WTC11 (cell line): ENCODE measurements around the gene ZBTB16. TPM values are rescaled to one million over a fixed set of nuclear protein-coding genes. Genes with fewer than 3 reads are reported as not detected.

Experiments
- ATAC-seq: fragments of 200-7000 bp; cut with Tn5 transposase; 2 replicates; pipeline ENCODE4 v1.10.0; 2021; ENCODE audit warnings: mild to moderate bottlenecking, moderate library complexity
- CTCF ChIA-PET: fragments of 300-600 bp; sonication (Branson Sonifier 250); formaldehyde crosslinking; loops from one replicate; lab custom pipeline; 2021; ENCODE audit warnings: antibody characterized with exemption; lab: Charles Lee
- POLR2A ChIA-PET: fragments of 350-600 bp; sonication (Branson Sonifier 250); formaldehyde crosslinking; loops from one replicate; lab custom pipeline; 2021; ENCODE audit warnings: antibody characterized with exemption; lab: Charles Lee
- DNase-seq: peaks from one replicate; pipeline ENCODE4 v3.0.0; 2021; ENCODE audit warnings: low spot score
- H3K27ac Mint-ChIP-seq: 2 replicates; pipeline ENCODE4 v1.8.0; 2021; ENCODE audit warnings: mixed read lengths
- H3K27me3 Mint-ChIP-seq: 2 replicates; pipeline ENCODE4 v1.8.0; 2021; ENCODE audit warnings: low read depth, mild to moderate bottlenecking, moderate library complexity, mixed read lengths
- H3K36me3 Mint-ChIP-seq: 2 replicates; pipeline ENCODE4 v1.8.0; 2021; ENCODE audit warnings: mixed read lengths
- H3K4me1 Mint-ChIP-seq: 2 replicates; pipeline ENCODE4 v1.8.0; 2022; ENCODE audit warnings: mixed read lengths
- H3K4me3 Mint-ChIP-seq: 2 replicates; pipeline ENCODE4 v1.8.0; 2021; ENCODE audit warnings: mild to moderate bottlenecking, moderate library complexity, mixed read lengths
- H3K9me3 Mint-ChIP-seq: 2 replicates; pipeline ENCODE4 v1.8.0; 2021; ENCODE audit warnings: mixed read lengths
- FOXK1 ChIP-seq: sonication (generic); formaldehyde crosslinking; IDR thresholded peaks from 2 replicates; pipeline ENCODE4 v1.8.0; 2022; ENCODE audit warnings: mild to moderate bottlenecking, moderate library complexity, missing genetic modification reagents
- FOXP1 ChIP-seq: sonication (generic); formaldehyde crosslinking; IDR thresholded peaks from 2 replicates; pipeline ENCODE4 v1.8.0; 2022; ENCODE audit warnings: missing genetic modification reagents, mild to moderate bottlenecking, moderate library complexity, borderline replicate concordance
- HMGA2 ChIP-seq: fragments of 250-450 bp; sonication (Bioruptor Pico); IDR thresholded peaks from 2 replicates; pipeline ENCODE4 v1.4.0; 2021; ENCODE audit warnings: mild to moderate bottlenecking, moderate library complexity
- JAZF1 ChIP-seq: fragments of 250-450 bp; sonication (Bioruptor Pico); IDR thresholded peaks from 2 replicates; pipeline ENCODE4 v1.9.0; 2021; ENCODE audit warnings: moderate library complexity, mild to moderate bottlenecking, inconsistent platforms
- ZNF232 ChIP-seq: sonication (generic); formaldehyde crosslinking; IDR thresholded peaks from 2 replicates; pipeline ENCODE4 v1.8.0; 2022; ENCODE audit warnings: mild to moderate bottlenecking, missing genetic modification reagents
- ZNF263 ChIP-seq: sonication (generic); formaldehyde crosslinking; IDR thresholded peaks from 2 replicates; pipeline ENCODE4 v1.8.1; 2022; ENCODE audit warnings: low read depth, mild to moderate bottlenecking, moderate library complexity, missing genetic modification reagents
- ZNF317 ChIP-seq: sonication (generic); formaldehyde crosslinking; IDR thresholded peaks from 2 replicates; pipeline ENCODE4 v1.8.1; 2023; ENCODE audit warnings: low read depth, mild to moderate bottlenecking, moderate library complexity, missing genetic modification reagents, borderline replicate concordance
- ZNF396 ChIP-seq: fragments of 250-450 bp; sonication (Bioruptor Pico); IDR thresholded peaks from 2 replicates; pipeline ENCODE4 v1.8.0; 2021; ENCODE audit warnings: mild to moderate bottlenecking, moderate library complexity, borderline replicate concordance
- total RNA-seq: library from RNA; stranded (reverse); gene quantifications from 3 replicates; pipeline ENCODE4 v1.2.3, GENCODE V29; 2021
- TF ChIP-seq, protein P1 (sequence below): sonication (generic); formaldehyde crosslinking; IDR thresholded peaks from 2 replicates; pipeline ENCODE4 v1.8.0; 2022; ENCODE audit warnings: mild to moderate bottlenecking, missing genetic modification reagents
- TF ChIP-seq, protein P2 (sequence below): sonication (generic); formaldehyde crosslinking; IDR thresholded peaks from 2 replicates; pipeline ENCODE4 v1.8.1; 2023; ENCODE audit warnings: mild to moderate bottlenecking, moderate library complexity, missing genetic modification reagents
- TF ChIP-seq, protein P3 (sequence below): fragments of 250-450 bp; sonication (Bioruptor Pico); IDR thresholded peaks from 2 replicates; pipeline ENCODE4 v1.9.0; 2021; ENCODE audit warnings: mild to moderate bottlenecking, borderline replicate concordance
- TF ChIP-seq, protein P4 (sequence below): sonication (generic); formaldehyde crosslinking; IDR thresholded peaks from 2 replicates; pipeline ENCODE4 v1.8.0; 2022; ENCODE audit warnings: mild to moderate bottlenecking, missing genetic modification reagents
- TF ChIP-seq, protein P5 (sequence below): sonication (generic); formaldehyde crosslinking; IDR thresholded peaks from 2 replicates; pipeline ENCODE4 v1.8.1; 2023; ENCODE audit warnings: mild to moderate bottlenecking, missing genetic modification reagents
- TF ChIP-seq, protein P6 (sequence below): sonication (generic); formaldehyde crosslinking; IDR thresholded peaks from 2 replicates; pipeline ENCODE4 v1.8.1; 2022; ENCODE audit warnings: low read depth, mild to moderate bottlenecking, moderate library complexity, missing genetic modification reagents, borderline replicate concordance

ZBTB16 gene
- total RNA-seq, 1 experiment from 2014 or later: 0.57 TPM

- Mint-ChIP-seq H3K4me3 (no peak overlapping the region), H3K36me3 (no peaks in the 10 kb centered on the region), H3K27ac (no peak overlapping the region), H3K27me3 (no peaks in the 10 kb centered on the region; the same call in 1 of the 2 replicates), H3K4me1 (peaks cover 5% of the 10 kb centered on the region; the same call in 1 of the 2 replicates), H3K9me3 (peaks cover 4% of the 10 kb centered on the region; the same call in 1 of the 2 replicates)
- ATAC-seq (no peak), DNase-seq (no peak)
- TF ChIP-seq HMGA2 (CRISPR knock-in tag) (no peak), ZNF232 (CRISPR knock-in tag) (no peak), FOXK1 (CRISPR knock-in tag) (no peak), ZNF263 (CRISPR knock-in tag) (no peak), JAZF1 (CRISPR knock-in tag) (no peak), FOXP1 (CRISPR knock-in tag) (no peak), ZNF317 (CRISPR knock-in tag) (no peak), ZNF396 (no peak)
- TF ChIP-seq, protein P1, sequence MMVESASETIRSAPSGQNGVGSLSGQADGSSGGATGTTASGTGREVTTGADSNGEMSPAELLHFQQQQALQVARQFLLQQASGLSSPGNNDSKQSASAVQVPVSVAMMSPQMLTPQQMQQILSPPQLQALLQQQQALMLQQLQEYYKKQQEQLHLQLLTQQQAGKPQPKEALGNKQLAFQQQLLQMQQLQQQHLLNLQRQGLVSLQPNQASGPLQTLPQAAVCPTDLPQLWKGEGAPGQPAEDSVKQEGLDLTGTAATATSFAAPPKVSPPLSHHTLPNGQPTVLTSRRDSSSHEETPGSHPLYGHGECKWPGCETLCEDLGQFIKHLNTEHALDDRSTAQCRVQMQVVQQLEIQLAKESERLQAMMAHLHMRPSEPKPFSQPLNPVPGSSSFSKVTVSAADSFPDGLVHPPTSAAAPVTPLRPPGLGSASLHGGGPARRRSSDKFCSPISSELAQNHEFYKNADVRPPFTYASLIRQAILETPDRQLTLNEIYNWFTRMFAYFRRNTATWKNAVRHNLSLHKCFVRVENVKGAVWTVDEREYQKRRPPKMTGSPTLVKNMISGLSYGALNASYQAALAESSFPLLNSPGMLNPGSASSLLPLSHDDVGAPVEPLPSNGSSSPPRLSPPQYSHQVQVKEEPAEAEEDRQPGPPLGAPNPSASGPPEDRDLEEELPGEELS: no peak
- TF ChIP-seq, protein P2, sequence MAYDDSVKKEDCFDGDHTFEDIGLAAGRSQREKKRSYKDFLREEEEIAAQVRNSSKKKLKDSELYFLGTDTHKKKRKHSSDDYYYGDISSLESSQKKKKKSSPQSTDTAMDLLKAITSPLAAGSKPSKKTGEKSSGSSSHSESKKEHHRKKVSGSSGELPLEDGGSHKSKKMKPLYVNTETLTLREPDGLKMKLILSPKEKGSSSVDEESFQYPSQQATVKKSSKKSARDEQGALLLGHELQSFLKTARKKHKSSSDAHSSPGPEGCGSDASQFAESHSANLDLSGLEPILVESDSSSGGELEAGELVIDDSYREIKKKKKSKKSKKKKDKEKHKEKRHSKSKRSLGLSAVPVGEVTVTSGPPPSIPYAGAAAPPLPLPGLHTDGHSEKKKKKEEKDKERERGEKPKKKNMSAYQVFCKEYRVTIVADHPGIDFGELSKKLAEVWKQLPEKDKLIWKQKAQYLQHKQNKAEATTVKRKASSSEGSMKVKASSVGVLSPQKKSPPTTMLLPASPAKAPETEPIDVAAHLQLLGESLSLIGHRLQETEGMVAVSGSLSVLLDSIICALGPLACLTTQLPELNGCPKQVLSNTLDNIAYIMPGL (CRISPR knock-in tag): no peak
- TF ChIP-seq, protein P3, sequence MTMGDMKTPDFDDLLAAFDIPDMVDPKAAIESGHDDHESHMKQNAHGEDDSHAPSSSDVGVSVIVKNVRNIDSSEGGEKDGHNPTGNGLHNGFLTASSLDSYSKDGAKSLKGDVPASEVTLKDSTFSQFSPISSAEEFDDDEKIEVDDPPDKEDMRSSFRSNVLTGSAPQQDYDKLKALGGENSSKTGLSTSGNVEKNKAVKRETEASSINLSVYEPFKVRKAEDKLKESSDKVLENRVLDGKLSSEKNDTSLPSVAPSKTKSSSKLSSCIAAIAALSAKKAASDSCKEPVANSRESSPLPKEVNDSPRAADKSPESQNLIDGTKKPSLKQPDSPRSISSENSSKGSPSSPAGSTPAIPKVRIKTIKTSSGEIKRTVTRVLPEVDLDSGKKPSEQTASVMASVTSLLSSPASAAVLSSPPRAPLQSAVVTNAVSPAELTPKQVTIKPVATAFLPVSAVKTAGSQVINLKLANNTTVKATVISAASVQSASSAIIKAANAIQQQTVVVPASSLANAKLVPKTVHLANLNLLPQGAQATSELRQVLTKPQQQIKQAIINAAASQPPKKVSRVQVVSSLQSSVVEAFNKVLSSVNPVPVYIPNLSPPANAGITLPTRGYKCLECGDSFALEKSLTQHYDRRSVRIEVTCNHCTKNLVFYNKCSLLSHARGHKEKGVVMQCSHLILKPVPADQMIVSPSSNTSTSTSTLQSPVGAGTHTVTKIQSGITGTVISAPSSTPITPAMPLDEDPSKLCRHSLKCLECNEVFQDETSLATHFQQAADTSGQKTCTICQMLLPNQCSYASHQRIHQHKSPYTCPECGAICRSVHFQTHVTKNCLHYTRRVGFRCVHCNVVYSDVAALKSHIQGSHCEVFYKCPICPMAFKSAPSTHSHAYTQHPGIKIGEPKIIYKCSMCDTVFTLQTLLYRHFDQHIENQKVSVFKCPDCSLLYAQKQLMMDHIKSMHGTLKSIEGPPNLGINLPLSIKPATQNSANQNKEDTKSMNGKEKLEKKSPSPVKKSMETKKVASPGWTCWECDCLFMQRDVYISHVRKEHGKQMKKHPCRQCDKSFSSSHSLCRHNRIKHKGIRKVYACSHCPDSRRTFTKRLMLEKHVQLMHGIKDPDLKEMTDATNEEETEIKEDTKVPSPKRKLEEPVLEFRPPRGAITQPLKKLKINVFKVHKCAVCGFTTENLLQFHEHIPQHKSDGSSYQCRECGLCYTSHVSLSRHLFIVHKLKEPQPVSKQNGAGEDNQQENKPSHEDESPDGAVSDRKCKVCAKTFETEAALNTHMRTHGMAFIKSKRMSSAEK (CRISPR knock-in tag): no peak
- TF ChIP-seq, protein P4, sequence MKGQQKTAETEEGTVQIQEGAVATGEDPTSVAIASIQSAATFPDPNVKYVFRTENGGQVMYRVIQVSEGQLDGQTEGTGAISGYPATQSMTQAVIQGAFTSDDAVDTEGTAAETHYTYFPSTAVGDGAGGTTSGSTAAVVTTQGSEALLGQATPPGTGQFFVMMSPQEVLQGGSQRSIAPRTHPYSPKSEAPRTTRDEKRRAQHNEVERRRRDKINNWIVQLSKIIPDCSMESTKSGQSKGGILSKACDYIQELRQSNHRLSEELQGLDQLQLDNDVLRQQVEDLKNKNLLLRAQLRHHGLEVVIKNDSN (CRISPR knock-in tag): no peak
- TF ChIP-seq, protein P5, sequence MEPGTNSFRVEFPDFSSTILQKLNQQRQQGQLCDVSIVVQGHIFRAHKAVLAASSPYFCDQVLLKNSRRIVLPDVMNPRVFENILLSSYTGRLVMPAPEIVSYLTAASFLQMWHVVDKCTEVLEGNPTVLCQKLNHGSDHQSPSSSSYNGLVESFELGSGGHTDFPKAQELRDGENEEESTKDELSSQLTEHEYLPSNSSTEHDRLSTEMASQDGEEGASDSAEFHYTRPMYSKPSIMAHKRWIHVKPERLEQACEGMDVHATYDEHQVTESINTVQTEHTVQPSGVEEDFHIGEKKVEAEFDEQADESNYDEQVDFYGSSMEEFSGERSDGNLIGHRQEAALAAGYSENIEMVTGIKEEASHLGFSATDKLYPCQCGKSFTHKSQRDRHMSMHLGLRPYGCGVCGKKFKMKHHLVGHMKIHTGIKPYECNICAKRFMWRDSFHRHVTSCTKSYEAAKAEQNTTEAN: no peak
- TF ChIP-seq, protein P6, sequence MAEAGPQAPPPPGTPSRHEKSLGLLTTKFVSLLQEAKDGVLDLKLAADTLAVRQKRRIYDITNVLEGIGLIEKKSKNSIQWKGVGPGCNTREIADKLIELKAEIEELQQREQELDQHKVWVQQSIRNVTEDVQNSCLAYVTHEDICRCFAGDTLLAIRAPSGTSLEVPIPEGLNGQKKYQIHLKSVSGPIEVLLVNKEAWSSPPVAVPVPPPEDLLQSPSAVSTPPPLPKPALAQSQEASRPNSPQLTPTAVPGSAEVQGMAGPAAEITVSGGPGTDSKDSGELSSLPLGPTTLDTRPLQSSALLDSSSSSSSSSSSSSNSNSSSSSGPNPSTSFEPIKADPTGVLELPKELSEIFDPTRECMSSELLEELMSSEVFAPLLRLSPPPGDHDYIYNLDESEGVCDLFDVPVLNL: no peak
- ChIA-PET CTCF (interaction anchor here (1.1 to 1.9 kb wide), 3 partner anchors 17 to 62 kb away, joined by 3 to 5 read pairs (median 4); no protein-coding TSS in a partner anchor), POLR2A (no interaction called here)
Observed at GRCh38 chr11:114278342-114279065, 219.0 kb downstream of the ZBTB16 start.
